GM19372 (cell line): Measurements from ENCODE around the gene LYSMD3.

ENCODE experiments used
- ATAC-seq: cut with Tn5 transposase; IDR thresholded peaks from one replicate; pipeline ENCODE4 v1.9.1; 2021; ENCODE audit warnings: mild to moderate bottlenecking, low read depth, moderate library complexity; ENCODE audit not compliant: unreplicated experiment

Gene LYSMD3

DNA sequence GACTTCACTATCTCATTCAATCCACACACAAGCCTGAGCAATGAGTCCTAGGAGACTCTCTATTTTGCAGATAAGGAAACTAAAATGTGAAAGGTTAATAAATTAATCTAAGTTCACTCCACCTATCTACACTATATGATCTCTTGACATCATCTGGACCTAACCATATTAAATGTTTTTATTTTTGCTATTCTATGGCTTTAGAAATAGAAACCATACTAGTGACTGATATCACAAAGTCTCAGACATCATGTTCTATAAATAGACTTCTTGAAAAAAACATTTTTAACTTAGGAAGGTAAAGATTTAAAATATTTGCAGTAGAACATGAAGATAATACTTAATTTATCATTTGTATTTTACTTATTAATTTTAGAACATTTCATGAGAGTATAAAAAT, 19.8 kb upstream of the LYSMD3 start:
- ATAC-seq, result no peak

- ATAC-seq, result no peak
Measured at GRCh38 chr5:90548069-90548593, 18.7 kb upstream of the LYSMD3 start.

DNA sequence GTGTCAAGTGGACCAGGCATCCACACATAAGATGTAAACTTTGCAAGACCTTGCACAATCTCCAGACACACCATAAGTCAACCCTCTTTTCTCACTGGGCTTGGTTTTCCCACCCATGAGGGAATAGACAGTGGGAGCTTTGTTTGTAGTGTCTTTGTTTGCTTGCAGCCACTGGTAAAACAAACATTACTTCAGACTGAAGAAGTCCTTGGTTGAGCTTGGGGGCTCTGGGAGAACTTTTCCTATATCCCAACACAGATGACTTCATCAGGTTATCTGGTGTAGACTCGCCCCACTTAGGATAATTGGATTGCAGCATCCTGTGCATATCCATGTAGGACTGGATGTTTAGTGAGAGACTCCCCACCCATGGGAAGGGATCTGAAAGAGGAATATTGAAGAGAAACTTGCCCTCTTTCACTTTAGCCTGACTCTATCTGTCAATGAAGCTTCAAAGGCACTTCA, 17.7 kb upstream of the LYSMD3 start:
- ATAC-seq, result no peak

DNA sequence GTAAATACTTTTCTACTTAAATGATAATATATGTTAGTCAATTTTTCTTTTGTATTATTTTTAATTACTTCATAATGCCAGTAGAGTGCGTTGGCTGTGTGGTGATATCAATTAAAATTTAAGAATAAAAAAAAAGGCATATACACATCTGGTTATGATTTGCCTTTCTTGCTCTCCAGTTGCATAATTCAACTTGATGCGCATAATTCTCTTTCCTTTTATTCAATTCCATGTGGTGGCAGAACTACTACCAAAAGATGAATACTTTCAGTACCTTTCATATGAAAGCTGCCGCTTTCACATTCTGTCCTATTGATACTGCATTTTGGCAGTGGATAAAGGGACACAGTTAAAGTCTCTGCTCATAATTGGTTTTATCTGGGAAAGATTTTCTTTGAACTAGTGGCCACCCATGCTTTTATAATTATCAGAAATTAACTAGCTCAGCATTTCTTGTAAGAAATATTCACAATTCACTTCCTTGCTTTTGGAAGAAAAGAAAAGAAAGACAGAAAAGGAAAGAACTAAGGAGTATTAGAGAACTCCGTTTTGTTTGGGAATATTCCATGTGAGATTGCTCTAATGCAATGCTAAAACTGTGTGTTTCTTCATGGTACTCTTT, 16.9 kb upstream of the LYSMD3 start:
- no peak for ATAC-seq

DNA sequence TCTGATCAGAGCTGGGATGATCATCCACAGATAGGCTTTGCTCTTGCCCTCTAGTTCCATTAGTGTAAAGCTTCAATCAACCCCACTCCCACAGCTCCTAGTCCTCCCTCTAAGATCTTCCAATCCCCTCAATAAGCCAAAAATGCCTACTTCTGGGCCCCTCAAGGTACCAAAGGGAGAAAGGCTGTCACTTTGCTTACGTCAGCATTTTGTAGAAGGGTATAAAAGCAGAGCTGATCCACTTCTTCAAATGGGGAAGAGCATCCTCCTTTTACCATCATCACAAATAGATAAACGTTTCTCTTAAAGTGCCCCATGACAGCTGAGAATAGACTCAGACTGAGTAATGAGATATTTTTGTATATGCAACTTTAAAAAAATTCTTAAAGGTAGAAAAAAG, 16.1 kb upstream of the LYSMD3 start:
- no peak for ATAC-seq

DNA sequence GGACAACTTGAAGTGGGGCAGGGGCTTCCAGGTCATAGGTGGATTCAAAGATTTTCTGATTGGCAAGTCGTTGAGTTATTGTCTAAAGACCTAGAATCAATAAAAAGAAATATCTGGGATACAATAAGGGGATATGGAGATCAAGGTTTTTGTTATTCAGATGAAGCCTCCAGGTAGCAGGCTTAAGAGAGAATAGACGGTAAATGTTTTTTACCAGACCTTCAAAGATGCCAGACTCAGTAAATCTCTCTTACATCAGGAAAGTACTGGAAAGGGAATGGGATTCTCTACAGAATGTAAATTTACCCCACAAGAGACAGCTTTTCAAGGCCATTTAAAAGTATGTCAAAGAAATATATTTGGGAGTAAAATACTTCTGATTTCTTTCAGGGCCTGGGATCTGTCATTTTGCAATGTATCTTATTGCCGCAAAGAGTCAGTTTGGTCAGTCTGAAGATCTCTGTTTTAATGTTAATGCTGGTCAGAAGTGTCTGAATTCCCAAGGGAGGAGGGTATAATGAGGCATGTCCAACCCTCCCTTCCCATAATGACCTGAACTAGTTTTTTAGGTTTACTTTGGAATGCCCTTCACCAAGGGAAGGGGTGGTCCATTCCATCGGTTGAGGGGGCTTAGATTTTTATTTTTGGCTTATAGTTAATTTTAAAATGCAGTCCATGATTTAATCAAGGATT, 13.6 kb upstream of the LYSMD3 start:
- ATAC-seq, result no peak

DNA sequence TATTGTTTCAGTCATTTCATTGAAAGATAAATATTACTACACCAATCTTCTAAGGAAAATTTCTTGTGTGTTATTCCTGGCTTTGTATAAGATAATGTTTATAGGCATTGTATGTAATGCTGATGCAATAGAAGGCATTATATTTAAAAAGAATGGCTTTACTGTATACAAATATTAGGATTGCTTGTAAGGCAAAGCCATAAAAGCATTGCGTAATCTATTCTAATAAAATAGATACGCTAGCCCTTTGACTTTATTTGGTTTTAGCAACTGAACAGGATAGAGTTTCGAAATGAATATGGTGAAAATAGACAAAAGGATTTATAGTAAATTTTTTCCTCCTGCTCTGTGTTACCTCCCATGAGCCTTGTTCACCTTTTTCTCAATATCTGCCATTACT, 5.5 kb upstream of the LYSMD3 start:
- ATAC-seq, result no peak

GRCh38 chr5:90533794-90534193, 4.4 kb upstream of the LYSMD3 start:
- ATAC-seq, result no peak

GRCh38 chr5:90530736-90531487, 1.5 kb upstream of the LYSMD3 start:
- no peak for ATAC-seq

DNA sequence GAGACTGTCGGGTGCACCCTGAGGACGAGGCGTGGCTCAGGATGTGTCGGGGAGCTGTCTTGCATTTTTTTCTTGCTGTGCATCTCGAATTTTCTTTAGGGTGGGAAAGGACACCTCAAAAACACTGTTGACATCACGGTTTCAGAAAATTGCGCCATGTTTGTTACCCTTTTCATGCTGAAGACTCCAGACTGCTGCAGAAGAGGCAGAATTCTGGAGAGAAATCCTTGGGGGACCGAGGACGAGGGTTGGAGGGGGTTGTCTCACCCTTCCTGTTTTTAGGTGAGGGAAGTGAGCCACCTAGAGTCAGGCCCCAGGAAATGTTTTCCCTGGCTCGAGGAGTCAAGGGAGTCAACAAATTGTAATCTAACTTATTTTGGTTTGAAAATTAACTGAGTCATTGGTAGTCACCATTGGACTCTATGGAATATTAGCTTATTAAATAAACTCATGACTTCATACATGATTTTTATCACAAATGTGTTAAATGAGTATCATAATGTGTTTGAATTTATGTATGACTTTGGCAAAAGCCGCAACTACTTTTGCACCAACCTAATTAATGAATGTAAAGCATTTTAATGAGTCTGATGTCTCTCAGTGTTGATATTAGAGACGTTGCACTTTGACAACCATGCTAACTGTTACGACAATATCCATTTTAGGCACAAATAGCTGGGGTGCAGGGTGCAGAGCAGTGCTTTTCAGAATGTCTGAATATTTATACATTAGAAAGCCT, 724 bp upstream of the LYSMD3 start:
- ATAC-seq, result peak; percentile 40

GRCh38 chr5:90528601-90529193, 687 bp downstream of the LYSMD3 start:
- ATAC-seq, result peak; percentile 3

DNA sequence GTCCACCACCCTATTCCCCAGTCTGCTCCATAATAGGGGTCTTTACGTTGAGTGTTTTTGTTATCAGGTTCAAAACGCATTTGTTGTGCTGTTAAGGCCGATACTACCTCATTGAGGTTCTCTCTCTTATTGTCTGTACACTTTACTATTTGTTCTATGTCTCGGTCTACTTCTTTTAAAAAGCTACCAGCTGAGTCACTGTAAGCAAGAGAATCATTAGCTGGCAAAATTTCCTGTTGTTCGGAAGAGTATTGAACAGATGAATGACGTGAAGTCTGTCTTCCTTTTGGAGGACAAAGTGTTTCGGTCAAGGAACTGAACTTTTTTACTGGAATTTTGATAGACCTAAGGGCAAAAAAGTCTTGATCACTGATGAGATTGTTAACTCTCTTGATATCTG, 10.3 kb downstream of the LYSMD3 start:
- ATAC-seq, result no peak

DNA sequence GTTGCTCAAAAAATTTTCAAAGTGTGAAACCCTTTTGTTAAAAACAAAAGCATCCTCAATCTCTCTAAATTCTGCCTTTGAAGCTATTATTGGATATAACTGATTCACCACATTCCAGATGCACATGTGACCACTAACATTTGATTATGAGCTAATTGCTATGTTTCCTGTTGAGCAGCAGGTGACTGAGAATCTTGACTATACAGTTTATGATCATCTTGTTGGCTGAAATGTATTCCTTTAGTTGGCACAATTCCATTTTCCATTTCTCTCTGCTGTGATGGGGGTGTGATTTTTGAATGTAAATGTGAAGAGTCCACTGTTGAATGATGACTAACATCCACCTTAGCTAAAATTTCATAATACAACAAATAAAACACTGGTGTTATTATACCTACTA, 10.7 kb downstream of the LYSMD3 start:
- ATAC-seq, result no peak

- no peak for ATAC-seq
Measured at GRCh38 chr5:90514520-90514919, 14.9 kb downstream of the LYSMD3 start.

DNA sequence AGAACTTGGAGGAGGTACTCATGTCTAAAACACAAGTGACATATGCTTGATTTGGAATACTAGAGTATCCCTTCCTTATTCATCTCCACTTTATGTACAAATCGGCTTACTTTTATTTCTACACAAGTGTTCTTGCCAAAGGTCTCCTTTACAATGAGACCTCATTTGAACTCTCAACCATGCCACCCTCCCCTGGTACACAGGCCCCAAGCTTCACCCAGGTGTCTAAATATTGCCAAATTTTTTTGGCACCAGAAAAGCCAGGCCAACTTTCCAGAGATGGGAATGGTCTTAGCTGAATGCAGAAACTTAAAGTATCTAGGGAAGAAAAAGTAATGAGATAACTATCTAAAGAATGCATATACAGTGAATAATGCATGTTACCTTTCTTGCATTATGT, 18.9 kb downstream of the LYSMD3 start:
- ATAC-seq, result no peak

- no peak for ATAC-seq
Measured at GRCh38 chr5:90506221-90506620, 23.2 kb downstream of the LYSMD3 start.

DNA sequence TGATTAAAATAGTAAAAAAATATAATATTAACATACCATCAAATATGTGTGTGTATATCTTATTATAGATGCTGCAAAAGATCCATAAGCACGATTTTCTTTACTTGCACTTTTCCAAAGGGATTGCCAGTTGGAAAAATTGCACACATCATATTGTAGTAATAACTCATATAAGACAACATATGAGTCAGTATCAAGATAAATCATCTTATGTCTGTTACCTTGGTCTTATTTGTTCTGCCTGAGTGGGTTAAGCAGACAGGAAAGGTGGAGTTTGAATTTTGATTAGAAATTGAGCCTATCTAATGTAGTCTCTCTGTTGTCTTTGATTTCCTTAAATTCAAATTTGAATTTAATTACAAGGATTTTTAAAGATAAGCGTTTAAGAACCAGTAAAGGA, 24.6 kb downstream of the LYSMD3 start:
- no peak for ATAC-seq

- no peak for ATAC-seq
Measured at GRCh38 chr5:90503596-90503995, 25.8 kb downstream of the LYSMD3 start.

DNA sequence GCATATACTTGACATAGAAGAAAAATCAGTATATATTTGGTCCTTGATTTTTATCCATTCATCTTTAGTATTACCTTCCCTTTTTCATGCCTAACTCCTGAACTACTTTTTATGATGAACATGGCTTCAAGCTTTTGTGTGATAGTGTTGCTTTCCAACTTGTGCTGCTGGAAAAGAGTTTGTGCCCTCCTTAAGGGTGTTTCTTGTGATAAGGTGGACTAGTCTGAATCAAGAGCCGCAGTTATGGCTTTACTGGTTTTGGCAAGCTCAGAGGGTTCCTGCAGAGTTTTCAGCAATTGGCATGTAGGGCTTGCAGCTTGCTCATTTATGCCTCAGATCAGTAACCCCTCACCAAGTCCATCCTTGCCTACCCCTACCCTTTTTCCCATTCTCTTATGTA, 34.2 kb downstream of the LYSMD3 start:
- ATAC-seq, result no peak

- ATAC-seq, result no peak
Measured at GRCh38 chr5:90494043-90494442, 35.3 kb downstream of the LYSMD3 start.
